Transverse colon (tissue), 4 donors: Measurements from ENCODE around the gene GSTA2.

Experiments
- CTCF ChIP-seq, 5 experiments: fragments of 200-600 bp in 3 of 5; fragments of 450-650 bp in 2 of 5; sonication (generic) in 3 of 5; IDR thresholded peaks; 1 replicate in 2 of 5; 2 replicates in 3 of 5; pipeline ENCODE4 v1.5.1; 2016 to 2017; ENCODE audit warnings: antibody characterized with exemption in 5 of 5, inconsistent platforms in 3 of 5, mild to moderate bottlenecking in 2 of 5, moderate library complexity in 1 of 5
- EP300 ChIP-seq: sonication (generic); formaldehyde crosslinking; IDR thresholded peaks from one replicate; pipeline ENCODE4 v1.6.1; 2017; ENCODE audit warnings: antibody characterized with exemption, low read depth
- POLR2A ChIP-seq: fragments of 450-650 bp; IDR thresholded peaks from one replicate; pipeline ENCODE4 v1.6.1; 2016; ENCODE audit warnings: antibody characterized with exemption, mild to moderate bottlenecking, moderate library complexity
- POLR2AphosphoS5 ChIP-seq, 3 donors: sonication (generic); formaldehyde crosslinking; IDR thresholded peaks; one replicate each; pipeline ENCODE4 v1.6.1; 2016; ENCODE audit warnings: antibody characterized with exemption in 3 of 3

GRCh38 chr6:52712136-52712535 is 51.1 kb downstream of the GSTA2 start:
- TF ChIP-seq POLR2A (no peak), CTCF (IDR thresholded peaks at IDR 0.05) (no peak), EP300 (no peak), POLR2AphosphoS5 (IDR thresholded peaks at IDR 0.05) (no peak)
